ENCODE data around the gene RFT1. TPM values are rescaled to one million over a fixed set of nuclear protein-coding genes. Genes with fewer than 3 reads are reported as not detected.

RFT1 gene
- total and polyA plus RNA-seq, 2 donors (not counting 3 experiments of a cell fraction or from before 2014, with no cell fraction given): 29.8 to 39.9 TPM

GRCh38 chr3:53155760-53156159 is 25.5 kb upstream of the RFT1 start:
- CTCF ChIA-PET: interaction anchor here (4.2 kb wide), 1 partner anchor 22 kb away, joined by 14 read pairs; no protein-coding TSS in a partner anchor
- Histone ChIP-seq H3K27ac (ENCODE audit: insufficient read depth, low read depth, low read length) (no peak overlapping the region), H2AFZ (ENCODE audit: low read depth, low read length) (no peak overlapping the region), H3K9ac (replicated peaks; ENCODE audit: extremely low read depth, insufficient read depth, low read length) (no peak overlapping the region), H3K9me3 (replicated peaks; ENCODE audit: control insufficient read depth, insufficient read depth, low read length) (no peaks in the 10 kb centered on the region), H3K79me2 (ENCODE audit: control insufficient read depth, insufficient read depth, low read length) (no peaks in the 10 kb centered on the region), H3K9me1 (replicated peaks; ENCODE audit: control insufficient read depth, extremely low read depth, insufficient read depth, low read length) (no peaks in the 10 kb centered on the region), H3K4me1 (ENCODE audit: control insufficient read depth, extremely low read depth, insufficient read depth, low read length) (peaks cover 17% of the 10 kb centered on the region), H3K27me3 (ENCODE audit: control insufficient read depth in 2 of 2, insufficient read depth in 2 of 2, low read length in 2 of 2) (peaks cover 0 to 2% of the 10 kb centered on the region in 2 experiments), H3K4me2 (ENCODE audit: insufficient read depth, low read length) (no peak overlapping the region), H4K20me1 (replicated peaks; ENCODE audit: control insufficient read depth, extremely low read depth, insufficient read depth, low read length) (no peaks in the 10 kb centered on the region), H3K36me3 (ENCODE audit: control insufficient read depth in 2 of 2, extremely low read depth in 1 of 2, insufficient read depth in 2 of 2, low read length in 2 of 2) (no peaks in the 10 kb centered on the region), H3K4me3 (replicated peaks in 1 of 3; ENCODE audit: insufficient read depth in 1 of 3, low read depth in 1 of 3, low read length in 3 of 3) (no peak overlapping the region)
- dilution Hi-C loops (cut with MboI; ENCODE audit: extremely low pct_ligation_motif_present, low sequenced_read_pairs) (no loop called here), intact Hi-C loops (cut with micrococcal nuclease) (no loop called here)
- TF ChIP-seq MYC (IDR thresholded peaks at IDR 0.05; ENCODE audit: low read depth, low read length) (no peak), POLR2AphosphoS5 (IDR thresholded peaks at IDR 0.05; ENCODE audit: insufficient read depth, low read depth, low read length) (no peak), FOS (IDR thresholded peaks at IDR 0.05; ENCODE audit: borderline replicate concordance, insufficient read depth, low read length) (no peak)
- TF ChIP-seq, protein P1, sequence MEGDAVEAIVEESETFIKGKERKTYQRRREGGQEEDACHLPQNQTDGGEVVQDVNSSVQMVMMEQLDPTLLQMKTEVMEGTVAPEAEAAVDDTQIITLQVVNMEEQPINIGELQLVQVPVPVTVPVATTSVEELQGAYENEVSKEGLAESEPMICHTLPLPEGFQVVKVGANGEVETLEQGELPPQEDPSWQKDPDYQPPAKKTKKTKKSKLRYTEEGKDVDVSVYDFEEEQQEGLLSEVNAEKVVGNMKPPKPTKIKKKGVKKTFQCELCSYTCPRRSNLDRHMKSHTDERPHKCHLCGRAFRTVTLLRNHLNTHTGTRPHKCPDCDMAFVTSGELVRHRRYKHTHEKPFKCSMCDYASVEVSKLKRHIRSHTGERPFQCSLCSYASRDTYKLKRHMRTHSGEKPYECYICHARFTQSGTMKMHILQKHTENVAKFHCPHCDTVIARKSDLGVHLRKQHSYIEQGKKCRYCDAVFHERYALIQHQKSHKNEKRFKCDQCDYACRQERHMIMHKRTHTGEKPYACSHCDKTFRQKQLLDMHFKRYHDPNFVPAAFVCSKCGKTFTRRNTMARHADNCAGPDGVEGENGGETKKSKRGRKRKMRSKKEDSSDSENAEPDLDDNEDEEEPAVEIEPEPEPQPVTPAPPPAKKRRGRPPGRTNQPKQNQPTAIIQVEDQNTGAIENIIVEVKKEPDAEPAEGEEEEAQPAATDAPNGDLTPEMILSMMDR (IDR thresholded peaks at IDR 0.05; ENCODE audit: extremely low read depth in 1 of 2, insufficient read depth in 1 of 2, low read depth in 1 of 2, low read length in 2 of 2): no peak
- FAIRE-seq: no peak
- no peak for DNase-seq (ENCODE audit: low read depth, low spot score)
- no TSS peak for BruUV-seq (replicated peaks)
- POLR2A ChIA-PET: no interaction called here

GRCh38 chr3:53154881-53155285 is 24.6 kb upstream of the RFT1 start:
- Histone ChIP-seq H3K9ac (replicated peaks; ENCODE audit: extremely low read depth, insufficient read depth, low read length) (no peak overlapping the region), H2AFZ (ENCODE audit: low read depth, low read length) (no peak overlapping the region), H3K79me2 (ENCODE audit: control insufficient read depth, insufficient read depth, low read length) (no peaks in the 10 kb centered on the region), H3K27ac (ENCODE audit: insufficient read depth, low read depth, low read length) (no peak overlapping the region), H3K4me2 (ENCODE audit: insufficient read depth, low read length) (no peak overlapping the region), H3K27me3 (ENCODE audit: control insufficient read depth in 2 of 2, insufficient read depth in 2 of 2, low read length in 2 of 2) (peaks cover 0 to 2% of the 10 kb centered on the region in 2 experiments), H3K4me3 (replicated peaks in 1 of 3; ENCODE audit: insufficient read depth in 1 of 3, low read depth in 1 of 3, low read length in 3 of 3) (no peak overlapping the region), H3K4me1 (ENCODE audit: control insufficient read depth, extremely low read depth, insufficient read depth, low read length) (peaks cover 11% of the 10 kb centered on the region), H3K9me3 (replicated peaks; ENCODE audit: control insufficient read depth, insufficient read depth, low read length) (no peaks in the 10 kb centered on the region), H4K20me1 (replicated peaks; ENCODE audit: control insufficient read depth, extremely low read depth, insufficient read depth, low read length) (no peaks in the 10 kb centered on the region), H3K9me1 (replicated peaks; ENCODE audit: control insufficient read depth, extremely low read depth, insufficient read depth, low read length) (no peaks in the 10 kb centered on the region), H3K36me3 (ENCODE audit: control insufficient read depth in 2 of 2, extremely low read depth in 1 of 2, insufficient read depth in 2 of 2, low read length in 2 of 2) (no peaks in the 10 kb centered on the region)
- BruUV-seq (replicated peaks): no TSS peak
- TF ChIP-seq POLR2AphosphoS5 (IDR thresholded peaks at IDR 0.05; ENCODE audit: insufficient read depth, low read depth, low read length): no peak
- TF ChIP-seq, protein P2, sequence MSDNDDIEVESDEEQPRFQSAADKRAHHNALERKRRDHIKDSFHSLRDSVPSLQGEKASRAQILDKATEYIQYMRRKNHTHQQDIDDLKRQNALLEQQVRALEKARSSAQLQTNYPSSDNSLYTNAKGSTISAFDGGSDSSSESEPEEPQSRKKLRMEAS (IDR thresholded peaks at IDR 0.05; ENCODE audit: insufficient read depth, insufficient read length): no peak
- TF ChIP-seq GATA2 (IDR thresholded peaks at IDR 0.05; ENCODE audit: insufficient read depth, insufficient read length, low read depth, low read length): no peak
- no peak for TF ChIP-seq FOS (IDR thresholded peaks at IDR 0.05; ENCODE audit: borderline replicate concordance, insufficient read depth, low read length)
- TF ChIP-seq MYC (IDR thresholded peaks at IDR 0.05; ENCODE audit: low read depth, low read length): no peak
- TF ChIP-seq POLR2A (IDR thresholded peaks at IDR 0.05; ENCODE audit: low read depth, low read length): no peak
- TF ChIP-seq, protein P1 (IDR thresholded peaks at IDR 0.05; ENCODE audit: extremely low read depth in 1 of 2, insufficient read depth in 1 of 2, low read depth in 1 of 2, low read length in 2 of 2): no peak
- TF ChIP-seq JUN (IDR thresholded peaks at IDR 0.05; ENCODE audit: borderline replicate concordance, insufficient read depth, insufficient read length, low read depth): no peak
- no peak for TF ChIP-seq EZH2 (IDR thresholded peaks at IDR 0.05; ENCODE audit: borderline replicate concordance, low read depth, low read length, severe bottlenecking)
- DNase-seq (ENCODE audit: low read depth, low spot score) (no peak), FAIRE-seq (no peak)
- dilution Hi-C loops (cut with MboI; ENCODE audit: extremely low pct_ligation_motif_present, low sequenced_read_pairs): no loop called here
- CTCF ChIA-PET: interaction anchor here (4.2 kb wide), 1 partner anchor 21 kb away, joined by 14 read pairs; no protein-coding TSS in a partner anchor
- intact Hi-C loops (cut with micrococcal nuclease): no loop called here
- POLR2A ChIA-PET: no interaction called here
